Activated CD8-positive, alpha-beta T cell treated with anti-CD3 and anti-CD28 coated beads for 36 hours (primary cell): ENCODE results near the gene AKAP13. TPM values are rescaled to one million over a fixed set of nuclear protein-coding genes. Genes with fewer than 3 reads are reported as not detected.

Source experiments
- ATAC-seq: fragments of 200-7000 bp; cut with Tn5 transposase; one replicate; pipeline ENCODE4 v1.10.0; 2021; ENCODE audit warnings: mild to moderate bottlenecking, moderate library complexity
- CTCF ChIA-PET: fragments of 350-600 bp; sonication (Branson Sonifier 250); formaldehyde crosslinking; loops from one replicate; lab custom pipeline; 2021; ENCODE audit warnings: antibody characterized with exemption; lab: Charles Lee
- POLR2A ChIA-PET: fragments of 350-600 bp; sonication (Branson Sonifier 250); formaldehyde crosslinking; loops from one replicate; lab custom pipeline; 2021; ENCODE audit warnings: antibody characterized with exemption; lab: Charles Lee
- DNase-seq: peaks from one replicate; pipeline ENCODE4 v3.0.0-alpha.2; 2020
- H3K27ac Mint-ChIP-seq: one replicate; pipeline ENCODE4 v1.8.0; 2021; ENCODE audit warnings: mild to moderate bottlenecking, mixed read lengths
- H3K27me3 Mint-ChIP-seq: one replicate; pipeline ENCODE4 v1.8.0; 2021; ENCODE audit warnings: mixed read lengths
- H3K36me3 Mint-ChIP-seq: one replicate; pipeline ENCODE4 v1.8.0; 2021; ENCODE audit warnings: low read depth, mixed read lengths
- H3K4me1 Mint-ChIP-seq: one replicate; pipeline ENCODE4 v1.8.0; 2021; ENCODE audit warnings: low read depth, mixed read lengths
- H3K4me3 Mint-ChIP-seq: one replicate; pipeline ENCODE4 v1.8.0; 2021; ENCODE audit warnings: mild to moderate bottlenecking, moderate library complexity, mixed read lengths
- H3K9me3 Mint-ChIP-seq: one replicate; pipeline ENCODE4 v1.8.0; 2021; ENCODE audit warnings: mixed read lengths
- CTCF ChIP-seq: fragments of 200-600 bp; IDR thresholded peaks from one replicate; pipeline ENCODE4 v1.8.0; 2022; ENCODE audit warnings: antibody characterized with exemption, mild to moderate bottlenecking
- intact Hi-C: fragments of 100-400 bp; cut with micrococcal nuclease; formaldehyde crosslinking; loops from one replicate; pipeline ENCODE4 v1.10.0; 2022
- total RNA-seq, 2 experiments: library from RNA; stranded (reverse); gene quantifications; one replicate each; pipeline ENCODE4 v1.2.3, GENCODE V29; 2021

Gene AKAP13
- total RNA-seq, 2 experiments from 2014 or later, result 79.1 to 79.5 TPM

DNA sequence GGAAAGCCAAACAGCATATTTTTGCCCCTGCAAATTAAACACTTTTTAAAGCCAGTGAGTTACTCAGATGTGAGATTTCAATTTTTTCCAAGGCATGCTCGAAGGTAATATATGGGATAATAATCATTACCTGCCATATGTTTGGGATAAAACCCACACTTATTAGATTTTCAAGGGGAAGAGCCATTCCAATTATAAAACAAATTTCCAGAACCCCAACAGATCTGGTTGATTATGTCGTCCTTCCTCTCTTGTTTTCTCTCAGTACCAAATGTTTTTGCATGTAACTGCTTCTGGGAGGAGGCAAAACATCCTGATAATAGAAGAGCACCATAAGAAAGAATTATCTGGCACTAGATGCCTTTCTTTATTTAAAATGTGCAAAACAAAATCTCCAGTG is 115.1 kb downstream of the AKAP13 start:
- Mint-ChIP-seq H3K27ac (no peak overlapping the region), H3K4me3 (no peak overlapping the region), H3K27me3 (no peaks in the 10 kb centered on the region), H3K36me3 (no peaks in the 10 kb centered on the region), H3K9me3 (no peaks in the 10 kb centered on the region), H3K4me1 (peaks cover 52% of the 10 kb centered on the region)
- intact Hi-C loops, result no loop called here
- DNase-seq, result no peak
- CTCF ChIA-PET, result interaction anchor here (0.9 kb wide), 2 partner anchors 9 to 201 kb away, joined by 3 to 4 read pairs; no protein-coding TSS in a partner anchor
- ATAC-seq, result no peak
- POLR2A ChIA-PET, result interaction anchor here (0.9 kb wide), 1 partner anchor 16 kb away, joined by 5 read pairs; no protein-coding TSS in a partner anchor
- no peak for TF ChIP-seq CTCF

- peaks cover 57% of the 10 kb centered on the region for H3K4me1 Mint-ChIP-seq
- intact Hi-C loops, result no loop called here
Measured at GRCh38 chr15:85496151-85496550, 115.7 kb downstream of the AKAP13 start.

GRCh38 chr15:85496551-85497171 is 116.3 kb downstream of the AKAP13 start:
- no peak overlapping the region for H3K27ac Mint-ChIP-seq
- ATAC-seq (no peak), DNase-seq (no peak)
- no peak for TF ChIP-seq CTCF
- no peak overlapping the region for H3K4me3 Mint-ChIP-seq
- POLR2A ChIA-PET, result no interaction called here
- intact Hi-C loops, result no loop called here
- peaks cover 59% of the 10 kb centered on the region for H3K4me1 Mint-ChIP-seq
- H3K9me3 Mint-ChIP-seq, result no peaks in the 10 kb centered on the region
- no peaks in the 10 kb centered on the region for H3K27me3 Mint-ChIP-seq
- CTCF ChIA-PET, result interaction anchor here (1.0 to 2.1 kb wide), 3 partner anchors 11 to 89 kb away, joined by 3 to 5 read pairs (median 4); no protein-coding TSS in a partner anchor
- no peaks in the 10 kb centered on the region for H3K36me3 Mint-ChIP-seq

More at GRCh38 chr15:85496151-85496550, 115.7 kb downstream of the AKAP13 start:
- POLR2A ChIA-PET, result no interaction called here
- no peak for ATAC-seq
- Mint-ChIP-seq H3K27me3 (no peaks in the 10 kb centered on the region), H3K9me3 (no peaks in the 10 kb centered on the region), H3K4me3 (no peak overlapping the region), H3K27ac (no peak overlapping the region), H3K36me3 (no peaks in the 10 kb centered on the region)
- CTCF ChIA-PET, result interaction anchor here (1.5 kb wide), 1 partner anchor 11 kb away, joined by 4 read pairs; no protein-coding TSS in a partner anchor
- no peak for DNase-seq
- TF ChIP-seq CTCF, result no peak

- no peak overlapping the region for H3K4me3 Mint-ChIP-seq
- no peaks in the 10 kb centered on the region for H3K36me3 Mint-ChIP-seq
- no peaks in the 10 kb centered on the region for H3K9me3 Mint-ChIP-seq
- CTCF ChIA-PET, result interaction anchor here (1.0 to 2.1 kb wide), 3 partner anchors 12 to 89 kb away, joined by 3 to 5 read pairs (median 4); no protein-coding TSS in a partner anchor
- POLR2A ChIA-PET, result no interaction called here
- DNase-seq (no peak), ATAC-seq (no peak)
- TF ChIP-seq CTCF, result no peak
- H3K27me3 Mint-ChIP-seq, result no peaks in the 10 kb centered on the region
- H3K4me1 Mint-ChIP-seq, result peaks cover 62% of the 10 kb centered on the region
- H3K27ac Mint-ChIP-seq, result no peak overlapping the region
- intact Hi-C loops, result no loop called here
Measured at GRCh38 chr15:85497172-85497569, 116.8 kb downstream of the AKAP13 start.

GRCh38 chr15:85498471-85498870 is 118.1 kb downstream of the AKAP13 start:
- Mint-ChIP-seq H3K4me3 (no peak overlapping the region), H3K4me1 (peaks cover 68% of the 10 kb centered on the region), H3K9me3 (no peaks in the 10 kb centered on the region), H3K27me3 (no peaks in the 10 kb centered on the region), H3K27ac (no peak overlapping the region), H3K36me3 (no peaks in the 10 kb centered on the region)
- DNase-seq (no peak), ATAC-seq (no peak)
- intact Hi-C loops, result no loop called here
- ChIA-PET POLR2A (no interaction called here), CTCF (interaction anchor here (0.7 to 2.1 kb wide), 5 partner anchors 9 to 202 kb away, joined by 3 to 8 read pairs (median 3); no protein-coding TSS in a partner anchor)
- no peak for TF ChIP-seq CTCF
